GM12801 (cell line): ENCODE measurements around the gene PPP1R1C.

Experiments used
- CTCF ChIP-seq: IDR thresholded peaks from one replicate; pipeline ENCODE4 v1.5.1; 2011; ENCODE audit warnings: control low read depth; ENCODE audit not compliant: insufficient read length; ENCODE audit errors: extremely low read depth

The PPP1R1C gene

GRCh38 chr2:181991171-181991885 lies 5.7 kb downstream of the PPP1R1C start:
- no peak for TF ChIP-seq CTCF

- no peak for TF ChIP-seq CTCF
Measured at GRCh38 chr2:181992776-181993175, 7.1 kb downstream of the PPP1R1C start.

- no peak for TF ChIP-seq CTCF
Measured at GRCh38 chr2:181995289-181995688, 9.6 kb downstream of the PPP1R1C start.

GRCh38 chr2:181998041-181998835 lies 12.6 kb downstream of the PPP1R1C start:
- TF ChIP-seq CTCF: no peak

GRCh38 chr2:181998891-181999654 lies 13.4 kb downstream of the PPP1R1C start:
- no peak for TF ChIP-seq CTCF

GRCh38 chr2:181999911-182000310 lies 14.3 kb downstream of the PPP1R1C start:
- no peak for TF ChIP-seq CTCF

GRCh38 chr2:182004945-182005520 lies 19.4 kb downstream of the PPP1R1C start:
- no peak for TF ChIP-seq CTCF
